Measurements from ENCODE around the gene REX1BD. TPM values are rescaled to one million over a fixed set of nuclear protein-coding genes. Genes with fewer than 3 reads are reported as not detected.

Gene REX1BD
- total and polyA plus RNA-seq, 10 of the 15 experiments (the other 5 are each of a cell fraction or from before 2014, with no cell fraction given), result 1.1 to 101 (median 35.0) TPM

- TF ChIP-seq RAD21 (IDR thresholded peaks at IDR 0.05; ENCODE audit: insufficient read depth, low read depth, low read length), result peak; percentile 49; the same call in 1 of the 2 replicates
- TF ChIP-seq PKNOX1 (IDR thresholded peaks at IDR 0.05), result peak; percentile 44
- TF ChIP-seq, protein P1, sequence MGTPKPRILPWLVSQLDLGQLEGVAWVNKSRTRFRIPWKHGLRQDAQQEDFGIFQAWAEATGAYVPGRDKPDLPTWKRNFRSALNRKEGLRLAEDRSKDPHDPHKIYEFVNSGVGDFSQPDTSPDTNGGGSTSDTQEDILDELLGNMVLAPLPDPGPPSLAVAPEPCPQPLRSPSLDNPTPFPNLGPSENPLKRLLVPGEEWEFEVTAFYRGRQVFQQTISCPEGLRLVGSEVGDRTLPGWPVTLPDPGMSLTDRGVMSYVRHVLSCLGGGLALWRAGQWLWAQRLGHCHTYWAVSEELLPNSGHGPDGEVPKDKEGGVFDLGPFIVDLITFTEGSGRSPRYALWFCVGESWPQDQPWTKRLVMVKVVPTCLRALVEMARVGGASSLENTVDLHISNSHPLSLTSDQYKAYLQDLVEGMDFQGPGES (IDR thresholded peaks at IDR 0.05), result no peak
- no peak for TF ChIP-seq CBX5 (IDR thresholded peaks at IDR 0.05; ENCODE audit: low read depth)
- no peak for TF ChIP-seq ZZZ3 (IDR thresholded peaks at IDR 0.05; ENCODE audit: control insufficient read depth, insufficient read length, low read depth)
- TF ChIP-seq NR2C2 (IDR thresholded peaks at IDR 0.05; ENCODE audit: borderline replicate concordance, control insufficient read depth, insufficient read length, low read depth), result no peak
- TF ChIP-seq BRCA1 (IDR thresholded peaks at IDR 0.05; ENCODE audit: low read depth, low read length), result no peak
- TF ChIP-seq STAT1 (conservative IDR thresholded peaks at IDR 0.05), result no peak
- no peak for TF ChIP-seq CHD4 (IDR thresholded peaks at IDR 0.05)
- no peak for TF ChIP-seq YBX1 (IDR thresholded peaks at IDR 0.05)
- no peak for TF ChIP-seq USF2 (IDR thresholded peaks at IDR 0.05; ENCODE audit: borderline replicate concordance, low read depth, low read length)
- no peak for TF ChIP-seq DPF2 (IDR thresholded peaks at IDR 0.05)
- TF ChIP-seq, protein P2, sequence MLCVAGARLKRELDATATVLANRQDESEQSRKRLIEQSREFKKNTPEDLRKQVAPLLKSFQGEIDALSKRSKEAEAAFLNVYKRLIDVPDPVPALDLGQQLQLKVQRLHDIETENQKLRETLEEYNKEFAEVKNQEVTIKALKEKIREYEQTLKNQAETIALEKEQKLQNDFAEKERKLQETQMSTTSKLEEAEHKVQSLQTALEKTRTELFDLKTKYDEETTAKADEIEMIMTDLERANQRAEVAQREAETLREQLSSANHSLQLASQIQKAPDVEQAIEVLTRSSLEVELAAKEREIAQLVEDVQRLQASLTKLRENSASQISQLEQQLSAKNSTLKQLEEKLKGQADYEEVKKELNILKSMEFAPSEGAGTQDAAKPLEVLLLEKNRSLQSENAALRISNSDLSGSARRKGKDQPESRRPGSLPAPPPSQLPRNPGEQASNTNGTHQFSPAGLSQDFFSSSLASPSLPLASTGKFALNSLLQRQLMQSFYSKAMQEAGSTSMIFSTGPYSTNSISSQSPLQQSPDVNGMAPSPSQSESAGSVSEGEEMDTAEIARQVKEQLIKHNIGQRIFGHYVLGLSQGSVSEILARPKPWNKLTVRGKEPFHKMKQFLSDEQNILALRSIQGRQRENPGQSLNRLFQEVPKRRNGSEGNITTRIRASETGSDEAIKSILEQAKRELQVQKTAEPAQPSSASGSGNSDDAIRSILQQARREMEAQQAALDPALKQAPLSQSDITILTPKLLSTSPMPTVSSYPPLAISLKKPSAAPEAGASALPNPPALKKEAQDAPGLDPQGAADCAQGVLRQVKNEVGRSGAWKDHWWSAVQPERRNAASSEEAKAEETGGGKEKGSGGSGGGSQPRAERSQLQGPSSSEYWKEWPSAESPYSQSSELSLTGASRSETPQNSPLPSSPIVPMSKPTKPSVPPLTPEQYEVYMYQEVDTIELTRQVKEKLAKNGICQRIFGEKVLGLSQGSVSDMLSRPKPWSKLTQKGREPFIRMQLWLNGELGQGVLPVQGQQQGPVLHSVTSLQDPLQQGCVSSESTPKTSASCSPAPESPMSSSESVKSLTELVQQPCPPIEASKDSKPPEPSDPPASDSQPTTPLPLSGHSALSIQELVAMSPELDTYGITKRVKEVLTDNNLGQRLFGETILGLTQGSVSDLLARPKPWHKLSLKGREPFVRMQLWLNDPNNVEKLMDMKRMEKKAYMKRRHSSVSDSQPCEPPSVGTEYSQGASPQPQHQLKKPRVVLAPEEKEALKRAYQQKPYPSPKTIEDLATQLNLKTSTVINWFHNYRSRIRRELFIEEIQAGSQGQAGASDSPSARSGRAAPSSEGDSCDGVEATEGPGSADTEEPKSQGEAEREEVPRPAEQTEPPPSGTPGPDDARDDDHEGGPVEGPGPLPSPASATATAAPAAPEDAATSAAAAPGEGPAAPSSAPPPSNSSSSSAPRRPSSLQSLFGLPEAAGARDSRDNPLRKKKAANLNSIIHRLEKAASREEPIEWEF (IDR thresholded peaks at IDR 0.05; ENCODE audit: insufficient replicate concordance, low read depth, low read length), result no peak
- TF ChIP-seq IRF5 (IDR thresholded peaks at IDR 0.05; ENCODE audit: borderline replicate concordance), result no peak
- TF ChIP-seq MYB (IDR thresholded peaks at IDR 0.05; ENCODE audit: borderline replicate concordance, low read depth, low read length), result no peak
- no peak for TF ChIP-seq KAT2A (conservative IDR thresholded peaks at IDR 0.05; ENCODE audit: control insufficient read depth, low read depth, low read length)
- TF ChIP-seq PAX8 (IDR thresholded peaks at IDR 0.05), result no peak
- TF ChIP-seq MTA2 (IDR thresholded peaks at IDR 0.05; ENCODE audit: low read depth), result no peak
- TF ChIP-seq FOS (IDR thresholded peaks at IDR 0.05; ENCODE audit: borderline replicate concordance, extremely low read depth, insufficient read length), result no peak
- no peak for TF ChIP-seq SREBF2 (IDR thresholded peaks at IDR 0.05; ENCODE audit: low read length)
These were observed 44.7 kb upstream of the REX1BD start (continued) for GRCh38 chr19:18543814-18544475.

Measured in GM12878 (cell line).